Gastrocnemius medialis (tissue), 4 donors: ENCODE results near the gene MMAA.

Experiments
- CTCF ChIP-seq, 5 experiments: fragments of 450-650 bp in 3 of 5; fragments of 200-600 bp in 2 of 5; sonication (generic) in 2 of 5; IDR thresholded peaks in 4 of 5; conservative IDR thresholded peaks in 1 of 5; 1 replicate in 4 of 5; 2 replicates in 1 of 5; pipeline ENCODE4 v1.5.1; 2016 to 2019; ENCODE audit warnings: antibody characterized with exemption in 5 of 5, mild to moderate bottlenecking in 3 of 5, moderate library complexity in 3 of 5
- POLR2A ChIP-seq, 2 donors: fragments of 450-650 bp; IDR thresholded peaks; one replicate each; pipeline ENCODE4 v1.6.1; 2017; ENCODE audit warnings: antibody characterized with exemption in 2 of 2, mild to moderate bottlenecking in 2 of 2, moderate library complexity in 2 of 2

- TF ChIP-seq POLR2A (IDR thresholded peaks at IDR 0.05), result no peak
- TF ChIP-seq CTCF (IDR thresholded peaks at IDR 0.05 in 4 of 5, conservative IDR thresholded peaks at IDR 0.05 in 1 of 5), result no peak
These were observed 7.4 kb downstream of the MMAA start for GRCh38 chr4:145626623-145626982.
